Measurements from ENCODE around the gene FAM222B.
"Not testable (repeated sequence)": the region's sequence is repeated elsewhere in the genome, so short reads cannot be mapped to it uniquely, and the experiment has no call there.

Gene FAM222B

GRCh38 chr17:28841901-28842281 lies 699 bp downstream of the FAM222B start:
- TF ChIP-seq CTCF (IDR thresholded peaks at IDR 0.05; ENCODE audit: low read length, missing control alignments) = no peak
- DNase-seq (ENCODE audit: low read depth) = no peak
- peak overlapping the region; percentile 98 for H3K4me3 ChIP-seq (replicated peaks; ENCODE audit: low read depth, low read length)

GRCh38 chr17:28839221-28839620 lies 3.4 kb downstream of the FAM222B start:
- DNase-seq (ENCODE audit: low read depth) = peak; percentile 15
- no peak overlapping the region for H3K4me3 ChIP-seq (replicated peaks; ENCODE audit: low read depth, low read length)
- TF ChIP-seq CTCF (IDR thresholded peaks at IDR 0.05; ENCODE audit: low read length, missing control alignments) = no peak

GRCh38 chr17:28836541-28836940 lies 6.0 kb downstream of the FAM222B start:
- not testable (repeated sequence) for DNase-seq (ENCODE audit: low read depth); H3K4me3 ChIP-seq (replicated peaks; ENCODE audit: low read depth, low read length)

GRCh38 chr17:28834420-28834819 lies 8.2 kb downstream of the FAM222B start:
- H3K4me3 ChIP-seq (replicated peaks; ENCODE audit: low read depth, low read length) = no peak overlapping the region
- DNase-seq (ENCODE audit: low read depth) = no peak
- no peak for TF ChIP-seq CTCF (IDR thresholded peaks at IDR 0.05; ENCODE audit: low read length, missing control alignments)

GRCh38 chr17:28828294-28829040 lies 14.1 kb downstream of the FAM222B start:
- no peak overlapping the region for H3K4me3 ChIP-seq (replicated peaks; ENCODE audit: low read depth, low read length)
- no peak for TF ChIP-seq CTCF (IDR thresholded peaks at IDR 0.05; ENCODE audit: low read length, missing control alignments)
- DNase-seq (ENCODE audit: low read depth) = peak; percentile 22

GRCh38 chr17:28827672-28828071 lies 14.9 kb downstream of the FAM222B start:
- DNase-seq (ENCODE audit: low read depth) = no peak
- H3K4me3 ChIP-seq (replicated peaks; ENCODE audit: low read depth, low read length) = no peak overlapping the region
- TF ChIP-seq CTCF (IDR thresholded peaks at IDR 0.05; ENCODE audit: low read length, missing control alignments) = no peak

- TF ChIP-seq CTCF (IDR thresholded peaks at IDR 0.05; ENCODE audit: low read length, missing control alignments) = no peak
- no peak overlapping the region for H3K4me3 ChIP-seq (replicated peaks; ENCODE audit: low read depth, low read length)
- DNase-seq (ENCODE audit: low read depth) = no peak
Observed at GRCh38 chr17:28819582-28819981, 23.0 kb downstream of the FAM222B start.
